Measurements from ENCODE around the gene PIEZO1. TPM values are rescaled to one million over a fixed set of nuclear protein-coding genes. Genes with fewer than 3 reads are reported as not detected.

Gene PIEZO1
- total RNA-seq, 1 experiment from 2014 or later: 71.1 TPM

GRCh38 chr16:88735121-88735520 lies 49.9 kb downstream of the PIEZO1 start:
- no peak for TF ChIP-seq CTCF (conservative IDR thresholded peaks at IDR 0.05)
- Histone ChIP-seq H3K9me3 (ENCODE audit: control insufficient read depth, low read depth, low read length) (no peaks in the 10 kb centered on the region), H2AK5ac (ENCODE audit: insufficient read length, low read length) (no peak overlapping the region), H3K14ac (ENCODE audit: insufficient read depth, low read length) (no peak overlapping the region), H2BK5ac (ENCODE audit: insufficient read length, low read length) (no peak overlapping the region), H3K27ac (ENCODE audit: insufficient read length, low read depth, low read length) (no peak overlapping the region), H3K27me3 (ENCODE audit: insufficient read depth, low read length) (no peaks in the 10 kb centered on the region), H2BK15ac (ENCODE audit: low read depth, low read length) (no peak overlapping the region), H4K5ac (ENCODE audit: insufficient read length, low read depth, low read length) (no peak overlapping the region), H3K9ac (ENCODE audit: extremely low read depth, insufficient read length, low read length) (no peak overlapping the region), H4K8ac (replicated peaks; ENCODE audit: insufficient read length, low read depth, low read length) (no peak overlapping the region), H3K18ac (ENCODE audit: insufficient read length, low read depth, low read length) (no peak overlapping the region), H3K4me1 (ENCODE audit: insufficient read depth, low read length) (no peaks in the 10 kb centered on the region), H3K79me1 (ENCODE audit: insufficient read depth, low read depth, low read length, poor library complexity, severe bottlenecking) (no peaks in the 10 kb centered on the region), H3K56ac (ENCODE audit: insufficient read length, low read depth, low read length) (no peak overlapping the region), H2BK120ac (ENCODE audit: low read depth, low read length, poor library complexity, severe bottlenecking) (no peak overlapping the region), H2BK20ac (ENCODE audit: low read depth, low read length, poor library complexity, severe bottlenecking) (no peak overlapping the region), H2BK12ac (ENCODE audit: insufficient read length, low read depth, low read length) (no peak overlapping the region), H4K20me1 (ENCODE audit: control insufficient read depth, insufficient read depth, insufficient read length) (no peaks in the 10 kb centered on the region), H3K4me2 (ENCODE audit: insufficient read depth, insufficient read length, low read length) (no peak overlapping the region), H3K23ac (ENCODE audit: insufficient read length, low read depth, low read length) (no peak overlapping the region), H4K91ac (ENCODE audit: insufficient read length, low read depth, low read length) (no peak overlapping the region), H3T11ph (ENCODE audit: low read length) (no peak overlapping the region), H3K79me2 (ENCODE audit: insufficient read depth, low read length) (no peaks in the 10 kb centered on the region), H2AFZ (ENCODE audit: low read length) (no peak overlapping the region), H3K4ac (ENCODE audit: low read depth, low read length) (no peak overlapping the region), H3K23me2 (ENCODE audit: insufficient read length, low read depth, low read length, poor library complexity, severe bottlenecking) (no peaks in the 10 kb centered on the region)
- DNase-seq: no peak
- Mint-ChIP-seq H3K36me3 (ENCODE audit: insufficient read depth in 1 of 3, low read depth in 3 of 3) (peaks cover 3 to 12% (median 8%) of the 10 kb centered on the region in 3 experiments; a peak in 6 of 7 replicates), H3K27ac (no peak overlapping the region), H3K9me3 (no peaks in the 10 kb centered on the region), H3K27me3 (ENCODE audit: low read depth) (no peaks in the 10 kb centered on the region; the same call in 1 of the 2 replicates), H3K4me3 (no peak overlapping the region), H3K4me1 (0 out of 4 replicates have a peak, but pooled peaks cover 0 to 3% of the 10 kb centered on the region in 2 experiments)
- WGBS (ENCODE audit: extremely low coverage, insufficient read length, low lambda C conversion rate): no CpG with 5 or more reads among the region's 16 CpGs
